SK-N-SH (cell line): Measurements from ENCODE around the gene ODAD2. TPM values are rescaled to one million over a fixed set of nuclear protein-coding genes. Genes with fewer than 3 reads are reported as not detected.

ENCODE experiments used
- CTCF ChIA-PET: fragments of 300-600, 350-600 bp; formaldehyde crosslinking; extraction: SDS; loops from one replicate; lab custom pipeline; 2021; lab: Yijun Ruan, JAX
- POLR2A ChIA-PET: fragments of 350-600 bp; sonication (Branson Sonifier 250); formaldehyde crosslinking; extraction: SDS; loops from one replicate; lab custom pipeline; 2020; ENCODE audit warnings: antibody characterized with exemption, inconsistent platforms; lab: Yijun Ruan, JAX
- DNase-seq: peaks from one replicate; pipeline ENCODE4 v3.0.0; 2012
- H2AFZ ChIP-seq: fragments of 200-600 bp; sonication (generic); 2 replicates; pipeline ENCODE4 v1.8.1; 2016; ENCODE audit warnings: antibody characterized with exemption, mild to moderate bottlenecking, low read depth
- H3F3A ChIP-seq: fragments of 200-600 bp; sonication (generic); replicated peaks from 2 replicates; pipeline ENCODE3; 2016; ENCODE audit warnings: antibody characterized with exemption, mild to moderate bottlenecking; ENCODE audit not compliant: insufficient read depth
- H3K27ac ChIP-seq, 2 experiments: fragments of 200-500 bp in 1 of 2; fragments of 200-600 bp in 1 of 2; sonication (Bioruptor generic) in 1 of 2; sonication (generic), shearing (Covaris generic) in 1 of 2; 2 replicates each; pipeline versions ENCODE4 v1.5.1 to v1.6.1; 2014 to 2016; ENCODE audit warnings: low read depth in 2 of 2, inconsistent platforms in 1 of 2, low read length in 1 of 2, mild to moderate bottlenecking in 1 of 2, mixed read lengths in 1 of 2
- H3K27me3 ChIP-seq: fragments of 200-600 bp; sonication (generic), shearing (Covaris generic); 2 replicates; pipeline ENCODE4 v1.6.1; 2016; ENCODE audit warnings: mixed run types; ENCODE audit not compliant: insufficient read depth
- H3K36me3 ChIP-seq, 2 experiments: fragments of 200-500 bp in 1 of 2; fragments of 200-600 bp in 1 of 2; sonication (Bioruptor generic) in 1 of 2; sonication (generic) in 1 of 2; replicated peaks in 1 of 2; 2 replicates each; pipeline versions ENCODE3 to v1.5.1; 2014 to 2016; ENCODE audit warnings: low read length in 1 of 2, mild to moderate bottlenecking in 1 of 2; ENCODE audit not compliant: insufficient read depth in 2 of 2, control insufficient read depth in 1 of 2
- H3K4me1 ChIP-seq, 2 experiments: fragments of 200-500 bp in 1 of 2; fragments of 200-600 bp in 1 of 2; sonication (Bioruptor generic) in 1 of 2; sonication (generic), shearing (Covaris generic) in 1 of 2; 2 replicates each; pipeline versions ENCODE4 v1.5.1 to v1.6.1; 2014 to 2016; ENCODE audit warnings: low read depth in 1 of 2, low read length in 1 of 2, mixed run types in 1 of 2; ENCODE audit not compliant: insufficient read depth in 2 of 2, control insufficient read depth in 1 of 2
- H3K4me2 ChIP-seq: fragments of 200-600 bp; sonication (generic), shearing (Covaris generic); 2 replicates; pipeline ENCODE4 v1.6.1; 2017; ENCODE audit warnings: mixed run types
- H3K4me3 ChIP-seq, 2 experiments: fragments of 200-500 bp in 1 of 2; fragments of 200-600 bp in 1 of 2; sonication (Bioruptor generic) in 1 of 2; sonication (generic), shearing (Covaris generic) in 1 of 2; 2 replicates each; pipeline versions ENCODE4 v1.5.1 to v1.8.1; 2014 to 2016; ENCODE audit warnings: low read depth in 2 of 2, inconsistent platforms in 1 of 2, low read length in 1 of 2, mild to moderate bottlenecking in 1 of 2, mixed read lengths in 1 of 2, moderate library complexity in 1 of 2
- H3K79me2 ChIP-seq: fragments of 200-600 bp; sonication (generic); 2 replicates; pipeline ENCODE4 v1.8.1; 2017; ENCODE audit warnings: mild to moderate bottlenecking; ENCODE audit not compliant: insufficient read depth
- H3K9ac ChIP-seq: fragments of 200-600 bp; sonication (generic); 2 replicates; pipeline ENCODE4 v1.6.1; 2017; ENCODE audit warnings: mixed run types
- H3K9me2 ChIP-seq: fragments of 200-600 bp; sonication (generic); 2 replicates; pipeline ENCODE4 v1.6.1; 2017; ENCODE audit warnings: mixed run types
- H3K9me3 ChIP-seq: fragments of 200-600 bp; sonication (generic); 2 replicates; pipeline ENCODE4 v1.6.1; 2017; ENCODE audit warnings: mixed run types, mild to moderate bottlenecking, moderate library complexity
- H4K20me1 ChIP-seq: fragments of 200-600 bp; sonication (generic); 2 replicates; pipeline ENCODE4 v1.6.1; 2017; ENCODE audit warnings: mild to moderate bottlenecking, mixed run types; ENCODE audit not compliant: insufficient read depth
- FOSL2 ChIP-seq: IDR thresholded peaks from 2 replicates; pipeline ENCODE4 v1.4.0; 2012; ENCODE audit warnings: low read depth, mild to moderate bottlenecking, moderate library complexity, borderline replicate concordance
- FOXJ3 ChIP-seq: sonication (generic); formaldehyde crosslinking; IDR thresholded peaks from 2 replicates; pipeline ENCODE4 v1.5.1; 2020; ENCODE audit warnings: mild to moderate bottlenecking, missing genetic modification reagents
- JUND ChIP-seq: IDR thresholded peaks from 2 replicates; pipeline ENCODE4 v1.4.0; 2012
- MXI1 ChIP-seq: IDR thresholded peaks from 2 replicates; pipeline ENCODE4 v1.6.1; 2012; ENCODE audit warnings: mild to moderate bottlenecking, low read depth, low read length, improper control_type of control experiment
- NFIC ChIP-seq: IDR thresholded peaks from 2 replicates; pipeline ENCODE4 v1.4.0; 2012; ENCODE audit warnings: borderline replicate concordance
- POLR2AphosphoS5 ChIP-seq: IDR thresholded peaks from 2 replicates; pipeline ENCODE4 v1.6.1; 2012; ENCODE audit warnings: low read depth, low read length
- RAD21 ChIP-seq: IDR thresholded peaks from 2 replicates; pipeline ENCODE4 v1.6.1; 2012; ENCODE audit warnings: mild to moderate bottlenecking, low read length
- RCOR1 ChIP-seq: fragments of 150-350 bp; IDR thresholded peaks from 2 replicates; pipeline ENCODE4 v1.6.1; 2017; ENCODE audit warnings: antibody characterized with exemption, low read length
- RFX5 ChIP-seq: IDR thresholded peaks from 2 replicates; pipeline ENCODE4 v1.6.1; 2012; ENCODE audit warnings: mild to moderate bottlenecking, improper control_type of control experiment, low read length
- RXRA ChIP-seq: IDR thresholded peaks from 2 replicates; pipeline ENCODE4 v1.4.0; 2012; ENCODE audit warnings: low read depth, mild to moderate bottlenecking, borderline replicate concordance
- TAF1 ChIP-seq: IDR thresholded peaks from 2 replicates; pipeline ENCODE4 v1.6.1; 2012; ENCODE audit warnings: low read depth, mild to moderate bottlenecking, low read length, moderate library complexity, borderline replicate concordance
- TCF12 ChIP-seq: IDR thresholded peaks from 2 replicates; pipeline ENCODE4 v1.4.0; 2012
- WGBS: methylation state at CpG from one replicate; pipeline ENCODE4 v1.1.6; 2017; ENCODE audit warnings: low lambda C conversion rate; 5-methylcytosine and 5-hydroxymethylcytosine counted together
- polyA plus RNA-seq, 3 experiments: library from polyadenylated mRNA; depleted of rRNA; stranded (reverse); fragments of >200 nt; gene quantifications; 2 replicates each; pipeline ENCODE4 v1.2.3, GENCODE V29; 2012
- TF ChIP-seq, protein P1 (sequence below): IDR thresholded peaks from 2 replicates; pipeline ENCODE4 v1.4.0; 2012; ENCODE audit warnings: low read depth, borderline replicate concordance
- TF ChIP-seq, protein P2 (sequence below): IDR thresholded peaks from 2 replicates; pipeline ENCODE4; 2012
- TF ChIP-seq, protein P3 (sequence below): fragments of 150-350 bp; IDR thresholded peaks from 2 replicates; pipeline ENCODE4 v1.6.1; 2017; ENCODE audit warnings: antibody characterized with exemption, low read length, low read depth, borderline replicate concordance
- TF ChIP-seq, protein P4 (sequence below): fragments of 200-600 bp; sonication (generic); IDR thresholded peaks from 2 replicates; pipeline ENCODE4 v1.6.1; 2017; ENCODE audit warnings: antibody characterized with exemption, mild to moderate bottlenecking, moderate library complexity
- TF ChIP-seq, protein P5 (sequence below): IDR thresholded peaks from 2 replicates; pipeline ENCODE4 v1.4.0; 2012; ENCODE audit warnings: low read depth
- TF ChIP-seq, protein P6 (sequence below): IDR thresholded peaks from 2 replicates; pipeline ENCODE4 v1.4.0; 2012; ENCODE audit warnings: low read depth, borderline replicate concordance

ODAD2 gene
- polyA plus RNA-seq, 1 of the 3 experiments (the other 2 are of a cell fraction), result not detected

DNA sequence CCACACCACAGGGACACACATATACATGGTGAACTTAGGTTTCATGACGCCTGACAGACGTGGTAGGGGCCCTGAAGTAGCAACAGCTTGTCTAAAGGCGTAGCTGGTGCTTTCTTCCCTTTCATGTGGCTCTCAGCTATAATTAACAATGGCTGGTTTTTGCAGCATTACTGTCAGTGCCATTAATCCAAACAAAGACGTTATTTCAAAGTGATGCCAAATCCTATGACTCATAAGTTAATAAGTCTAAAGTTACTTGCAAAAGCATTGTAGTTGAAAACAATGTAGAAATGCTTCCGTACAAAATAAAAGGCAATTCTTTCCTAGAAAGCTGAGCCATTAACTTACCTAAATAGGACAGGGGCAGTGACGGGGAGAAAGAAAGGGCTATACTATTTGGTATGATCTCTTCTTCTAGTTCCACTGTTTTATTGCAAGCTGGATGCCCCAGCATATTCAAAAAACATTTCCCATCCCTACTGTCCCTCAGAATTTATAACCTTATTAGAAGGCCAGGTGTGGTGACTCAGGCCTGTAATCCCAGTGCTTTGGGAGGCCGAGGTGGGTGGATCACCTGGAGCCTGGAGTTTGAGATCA, 105.4 kb downstream of the ODAD2 start:
- Histone ChIP-seq H3K36me3 (no peaks in the 10 kb centered on the region), H3K4me2 (no peak overlapping the region), H2AFZ (no peak overlapping the region), H3K27me3 (no peaks in the 10 kb centered on the region), H3K9ac (no peak overlapping the region), H3K79me2 (no peaks in the 10 kb centered on the region), H3K4me3 (no peak overlapping the region), H3K9me3 (no peaks in the 10 kb centered on the region), H3F3A (no peaks in the 10 kb centered on the region), H3K27ac (no peak overlapping the region), H3K4me1 (no peaks in the 10 kb centered on the region), H3K9me2 (no peaks in the 10 kb centered on the region), H4K20me1 (no peaks in the 10 kb centered on the region)
- ChIA-PET CTCF (no interaction called here), POLR2A (no interaction called here)
- no peak for DNase-seq
- WGBS, result 1% methylated on average over 7 of the region's 7 CpGs
- no peak for TF ChIP-seq FOSL2
- TF ChIP-seq NFIC, result no peak
- no peak for TF ChIP-seq JUND
- TF ChIP-seq, protein P1, sequence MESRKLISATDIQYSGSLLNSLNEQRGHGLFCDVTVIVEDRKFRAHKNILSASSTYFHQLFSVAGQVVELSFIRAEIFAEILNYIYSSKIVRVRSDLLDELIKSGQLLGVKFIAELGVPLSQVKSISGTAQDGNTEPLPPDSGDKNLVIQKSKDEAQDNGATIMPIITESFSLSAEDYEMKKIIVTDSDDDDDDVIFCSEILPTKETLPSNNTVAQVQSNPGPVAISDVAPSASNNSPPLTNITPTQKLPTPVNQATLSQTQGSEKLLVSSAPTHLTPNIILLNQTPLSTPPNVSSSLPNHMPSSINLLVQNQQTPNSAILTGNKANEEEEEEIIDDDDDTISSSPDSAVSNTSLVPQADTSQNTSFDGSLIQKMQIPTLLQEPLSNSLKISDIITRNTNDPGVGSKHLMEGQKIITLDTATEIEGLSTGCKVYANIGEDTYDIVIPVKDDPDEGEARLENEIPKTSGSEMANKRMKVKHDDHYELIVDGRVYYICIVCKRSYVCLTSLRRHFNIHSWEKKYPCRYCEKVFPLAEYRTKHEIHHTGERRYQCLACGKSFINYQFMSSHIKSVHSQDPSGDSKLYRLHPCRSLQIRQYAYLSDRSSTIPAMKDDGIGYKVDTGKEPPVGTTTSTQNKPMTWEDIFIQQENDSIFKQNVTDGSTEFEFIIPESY, result no peak
- TF ChIP-seq, protein P2, sequence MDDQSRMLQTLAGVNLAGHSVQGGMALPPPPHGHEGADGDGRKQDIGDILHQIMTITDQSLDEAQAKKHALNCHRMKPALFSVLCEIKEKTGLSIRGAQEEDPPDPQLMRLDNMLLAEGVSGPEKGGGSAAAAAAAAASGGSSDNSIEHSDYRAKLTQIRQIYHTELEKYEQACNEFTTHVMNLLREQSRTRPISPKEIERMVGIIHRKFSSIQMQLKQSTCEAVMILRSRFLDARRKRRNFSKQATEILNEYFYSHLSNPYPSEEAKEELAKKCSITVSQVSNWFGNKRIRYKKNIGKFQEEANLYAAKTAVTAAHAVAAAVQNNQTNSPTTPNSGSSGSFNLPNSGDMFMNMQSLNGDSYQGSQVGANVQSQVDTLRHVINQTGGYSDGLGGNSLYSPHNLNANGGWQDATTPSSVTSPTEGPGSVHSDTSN, result no peak
- no peak for TF ChIP-seq MXI1
- no peak for TF ChIP-seq RAD21
- TF ChIP-seq, protein P3, sequence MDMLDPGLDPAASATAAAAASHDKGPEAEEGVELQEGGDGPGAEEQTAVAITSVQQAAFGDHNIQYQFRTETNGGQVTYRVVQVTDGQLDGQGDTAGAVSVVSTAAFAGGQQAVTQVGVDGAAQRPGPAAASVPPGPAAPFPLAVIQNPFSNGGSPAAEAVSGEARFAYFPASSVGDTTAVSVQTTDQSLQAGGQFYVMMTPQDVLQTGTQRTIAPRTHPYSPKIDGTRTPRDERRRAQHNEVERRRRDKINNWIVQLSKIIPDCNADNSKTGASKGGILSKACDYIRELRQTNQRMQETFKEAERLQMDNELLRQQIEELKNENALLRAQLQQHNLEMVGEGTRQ, result no peak
- TF ChIP-seq, protein P4, sequence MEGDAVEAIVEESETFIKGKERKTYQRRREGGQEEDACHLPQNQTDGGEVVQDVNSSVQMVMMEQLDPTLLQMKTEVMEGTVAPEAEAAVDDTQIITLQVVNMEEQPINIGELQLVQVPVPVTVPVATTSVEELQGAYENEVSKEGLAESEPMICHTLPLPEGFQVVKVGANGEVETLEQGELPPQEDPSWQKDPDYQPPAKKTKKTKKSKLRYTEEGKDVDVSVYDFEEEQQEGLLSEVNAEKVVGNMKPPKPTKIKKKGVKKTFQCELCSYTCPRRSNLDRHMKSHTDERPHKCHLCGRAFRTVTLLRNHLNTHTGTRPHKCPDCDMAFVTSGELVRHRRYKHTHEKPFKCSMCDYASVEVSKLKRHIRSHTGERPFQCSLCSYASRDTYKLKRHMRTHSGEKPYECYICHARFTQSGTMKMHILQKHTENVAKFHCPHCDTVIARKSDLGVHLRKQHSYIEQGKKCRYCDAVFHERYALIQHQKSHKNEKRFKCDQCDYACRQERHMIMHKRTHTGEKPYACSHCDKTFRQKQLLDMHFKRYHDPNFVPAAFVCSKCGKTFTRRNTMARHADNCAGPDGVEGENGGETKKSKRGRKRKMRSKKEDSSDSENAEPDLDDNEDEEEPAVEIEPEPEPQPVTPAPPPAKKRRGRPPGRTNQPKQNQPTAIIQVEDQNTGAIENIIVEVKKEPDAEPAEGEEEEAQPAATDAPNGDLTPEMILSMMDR, result no peak
- TF ChIP-seq, protein P5, sequence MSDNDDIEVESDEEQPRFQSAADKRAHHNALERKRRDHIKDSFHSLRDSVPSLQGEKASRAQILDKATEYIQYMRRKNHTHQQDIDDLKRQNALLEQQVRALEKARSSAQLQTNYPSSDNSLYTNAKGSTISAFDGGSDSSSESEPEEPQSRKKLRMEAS, result no peak
- no peak for TF ChIP-seq TCF12

DNA sequence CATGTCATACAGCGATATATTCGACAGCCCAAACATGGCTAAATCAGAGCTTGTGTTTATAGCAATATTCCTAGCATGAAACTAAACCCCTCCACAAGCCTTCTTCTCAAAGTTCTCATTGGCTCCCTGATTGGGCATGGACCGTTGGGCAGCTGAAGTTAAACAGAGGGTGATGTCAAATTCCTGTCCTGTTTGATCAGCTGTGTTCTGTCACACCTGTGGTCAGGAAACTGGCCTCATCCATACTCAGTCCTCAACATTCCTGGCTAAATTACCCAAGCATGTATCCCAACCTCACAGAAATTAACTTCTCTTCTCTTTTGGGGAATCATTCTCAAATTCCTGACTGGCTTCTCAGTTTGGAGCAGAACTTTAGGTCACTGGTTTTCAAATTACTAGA, 107.9 kb downstream of the ODAD2 start:
- Histone ChIP-seq H3K27me3 (no peaks in the 10 kb centered on the region), H3K4me2 (no peak overlapping the region), H3K9me3 (no peaks in the 10 kb centered on the region), H3K36me3 (no peaks in the 10 kb centered on the region), H3K79me2 (no peaks in the 10 kb centered on the region), H3K9ac (no peak overlapping the region), H3K27ac (no peak overlapping the region), H3K4me1 (no peaks in the 10 kb centered on the region), H3K9me2 (no peaks in the 10 kb centered on the region), H3F3A (no peaks in the 10 kb centered on the region), H2AFZ (no peak overlapping the region), H3K4me3 (no peak overlapping the region), H4K20me1 (no peaks in the 10 kb centered on the region)
- DNase-seq, result no peak
- ChIA-PET CTCF (no interaction called here), POLR2A (no interaction called here)
- WGBS, result 3% methylated on average over 3 of the region's 3 CpGs
- TF ChIP-seq RCOR1, result no peak
- TF ChIP-seq, protein P5, result no peak
- no peak for TF ChIP-seq RXRA
- no peak for TF ChIP-seq FOXJ3 (CRISPR knock-in tag)
- TF ChIP-seq, protein P6, sequence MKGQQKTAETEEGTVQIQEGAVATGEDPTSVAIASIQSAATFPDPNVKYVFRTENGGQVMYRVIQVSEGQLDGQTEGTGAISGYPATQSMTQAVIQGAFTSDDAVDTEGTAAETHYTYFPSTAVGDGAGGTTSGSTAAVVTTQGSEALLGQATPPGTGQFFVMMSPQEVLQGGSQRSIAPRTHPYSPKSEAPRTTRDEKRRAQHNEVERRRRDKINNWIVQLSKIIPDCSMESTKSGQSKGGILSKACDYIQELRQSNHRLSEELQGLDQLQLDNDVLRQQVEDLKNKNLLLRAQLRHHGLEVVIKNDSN, result no peak
- TF ChIP-seq TAF1, result no peak
- TF ChIP-seq, protein P1, result no peak
- no peak for TF ChIP-seq RFX5
- no peak for TF ChIP-seq POLR2AphosphoS5
